HG02678 (cell line): Measurements from ENCODE around the gene MUC5AC.
"Not testable (repeated sequence)": the region's sequence is repeated elsewhere in the genome, so short reads cannot be mapped to it uniquely, and the experiment has no call there.

Experiments
- ATAC-seq: cut with Tn5 transposase; IDR thresholded peaks from one replicate; pipeline ENCODE4 v1.9.1; 2021; ENCODE audit warnings: mild to moderate bottlenecking, moderate library complexity; ENCODE audit not compliant: unreplicated experiment

MUC5AC gene

GRCh38 chr11:1175461-1176223 is 17.9 kb downstream of the MUC5AC start:
- ATAC-seq: no peak

GRCh38 chr11:1176224-1177019 is 18.7 kb downstream of the MUC5AC start:
- ATAC-seq: no peak

- ATAC-seq: no peak
Observed at GRCh38 chr11:1177020-1177770, 19.4 kb downstream of the MUC5AC start.

GRCh38 chr11:1177771-1178090 is 20.0 kb downstream of the MUC5AC start:
- no peak for ATAC-seq

- no peak for ATAC-seq
Observed at GRCh38 chr11:1178201-1178885, 20.6 kb downstream of the MUC5AC start.

GRCh38 chr11:1178906-1179305 is 21.2 kb downstream of the MUC5AC start:
- no peak for ATAC-seq

GRCh38 chr11:1179641-1180040 is 21.9 kb downstream of the MUC5AC start:
- no peak for ATAC-seq

GRCh38 chr11:1180171-1180570 is 22.4 kb downstream of the MUC5AC start:
- no peak for ATAC-seq

GRCh38 chr11:1180947-1181391 is 23.2 kb downstream of the MUC5AC start:
- ATAC-seq: no peak

- no peak for ATAC-seq
Observed at GRCh38 chr11:1181420-1181819, 23.7 kb downstream of the MUC5AC start.

- no peak for ATAC-seq
Observed at GRCh38 chr11:1181853-1182535, 24.2 kb downstream of the MUC5AC start.

GRCh38 chr11:1184139-1184538 is 26.4 kb downstream of the MUC5AC start:
- ATAC-seq: not testable (repeated sequence)

GRCh38 chr11:1188451-1189130 is 30.8 kb downstream of the MUC5AC start:
- not testable (repeated sequence) for ATAC-seq

GRCh38 chr11:1189816-1190215 is 32.1 kb downstream of the MUC5AC start:
- ATAC-seq: not testable (repeated sequence)

- not testable (repeated sequence) for ATAC-seq
Observed at GRCh38 chr11:1191786-1192470, 34.2 kb downstream of the MUC5AC start.

GRCh38 chr11:1192741-1193325 is 35.1 kb downstream of the MUC5AC start:
- no peak for ATAC-seq

- no peak for ATAC-seq
Observed at GRCh38 chr11:1193326-1194230, 35.8 kb downstream of the MUC5AC start.
